Measurements from ENCODE around the gene SACM1L.

SACM1L gene

GRCh38 chr3:45773072-45773471 is 83.9 kb downstream of the SACM1L start:
- DNase-seq = no peak

GRCh38 chr3:45773714-45774449 is 84.7 kb downstream of the SACM1L start:
- no peak for DNase-seq

- DNase-seq = no peak
Measured at GRCh38 chr3:45774581-45775521, 85.7 kb downstream of the SACM1L start.

DNA sequence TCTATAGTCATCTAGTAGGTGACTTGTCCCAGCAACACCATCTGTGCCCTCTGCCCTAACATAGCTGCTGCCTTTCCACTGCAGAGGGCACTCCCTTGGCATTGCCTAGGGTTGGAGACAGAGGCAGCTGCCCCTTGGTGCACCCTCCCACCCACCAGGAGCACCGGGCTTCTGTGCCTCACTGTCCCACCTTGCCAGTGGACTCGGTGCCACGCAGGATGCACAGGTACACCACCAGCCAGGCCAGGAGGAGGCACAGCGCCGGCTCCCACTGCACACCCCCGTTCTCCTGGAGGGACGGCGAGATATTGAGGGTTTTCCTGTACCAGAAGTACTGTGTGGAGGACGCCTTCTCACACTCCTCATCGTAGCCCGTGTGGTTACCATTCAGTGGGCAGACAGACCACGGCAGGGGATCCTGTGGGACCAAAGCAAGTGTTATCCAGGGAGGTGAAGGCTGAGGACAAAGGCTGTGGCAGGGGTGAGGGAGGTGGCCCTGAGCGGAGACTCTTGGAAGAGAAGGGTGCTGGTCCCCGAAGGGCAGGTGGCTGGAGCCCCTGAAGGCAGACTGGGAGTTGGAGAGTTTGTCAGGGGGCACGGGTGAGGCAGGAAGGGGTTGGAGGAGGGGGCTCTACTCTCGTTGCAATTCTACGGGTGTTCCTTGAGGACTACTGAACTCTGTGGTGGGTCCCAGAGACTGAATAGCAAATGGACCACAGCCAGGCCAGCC is 86.5 kb downstream of the SACM1L start:
- DNase-seq = no peak

DNA sequence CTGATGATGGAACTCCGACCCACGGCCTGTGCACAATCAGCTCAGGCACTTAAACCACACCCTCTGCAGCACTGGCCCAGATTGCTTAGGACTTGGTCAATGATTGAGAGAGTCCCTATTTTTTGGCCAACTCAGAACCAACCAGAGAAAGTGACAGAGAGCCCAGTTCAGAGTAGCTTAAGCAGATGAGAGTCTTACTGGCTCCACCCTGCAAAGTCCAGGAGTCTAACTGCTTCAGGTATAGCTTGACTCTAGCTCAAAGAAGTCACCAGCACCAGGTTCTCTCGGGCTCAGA is 87.1 kb downstream of the SACM1L start:
- DNase-seq = no peak

DNA sequence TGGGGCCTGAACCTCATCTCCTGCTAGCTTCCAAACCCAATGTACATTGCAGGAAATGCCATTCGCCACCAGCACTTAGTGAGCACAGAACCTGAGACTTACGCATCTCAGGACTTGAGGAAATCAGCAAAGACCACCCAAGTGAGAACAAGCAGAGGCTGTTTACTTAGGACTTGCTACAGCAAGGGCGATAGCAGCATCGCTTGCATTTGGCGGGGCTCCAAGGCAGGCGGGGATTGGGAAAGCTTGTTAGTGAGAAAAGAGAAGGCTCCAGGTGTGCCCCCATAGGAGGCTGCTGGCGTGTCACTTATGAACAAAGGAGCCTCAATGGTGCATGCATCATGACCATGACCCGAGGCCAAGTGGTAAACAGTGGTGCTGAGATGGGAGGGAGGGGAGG is 87.4 kb downstream of the SACM1L start:
- no peak for DNase-seq

DNA sequence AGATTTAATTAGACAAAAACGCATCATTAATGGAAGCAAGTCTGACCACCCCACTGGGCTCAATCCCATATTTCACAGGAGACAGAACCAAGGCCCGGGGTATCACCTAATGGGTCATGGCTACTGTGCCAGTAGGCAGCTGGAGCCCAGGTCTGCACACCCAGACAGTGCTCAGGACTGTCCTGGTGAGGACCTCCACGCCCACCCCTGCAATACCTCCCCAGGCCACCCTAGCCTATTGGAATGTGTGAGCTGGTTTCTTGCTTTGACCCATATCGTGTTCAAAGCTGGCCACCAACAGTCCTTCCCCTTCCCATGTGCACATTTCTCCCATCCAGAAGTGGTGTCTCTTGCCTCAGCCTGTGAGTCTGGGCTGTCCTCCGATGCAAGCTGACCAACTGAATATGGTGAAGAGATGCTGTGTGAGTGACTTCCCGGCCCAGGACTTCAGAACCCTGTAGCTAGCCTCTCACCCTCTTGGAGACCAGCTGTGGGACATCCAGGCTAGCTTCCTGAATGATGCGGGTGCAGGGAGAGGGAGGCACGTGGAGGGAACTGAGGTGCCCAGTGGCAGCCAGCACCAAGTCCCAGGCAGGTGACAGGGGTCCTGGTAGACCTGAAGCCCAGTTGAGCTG is 88.0 kb downstream of the SACM1L start:
- no peak for DNase-seq

- no peak for DNase-seq
Measured at GRCh38 chr3:45777746-45778386, 88.7 kb downstream of the SACM1L start.

GRCh38 chr3:45778761-45779201 is 89.6 kb downstream of the SACM1L start:
- no peak for DNase-seq

GRCh38 chr3:45779746-45780735 is 90.8 kb downstream of the SACM1L start:
- DNase-seq = no peak

- DNase-seq = no peak
Measured at GRCh38 chr3:45781271-45781670, 92.1 kb downstream of the SACM1L start.

DNA sequence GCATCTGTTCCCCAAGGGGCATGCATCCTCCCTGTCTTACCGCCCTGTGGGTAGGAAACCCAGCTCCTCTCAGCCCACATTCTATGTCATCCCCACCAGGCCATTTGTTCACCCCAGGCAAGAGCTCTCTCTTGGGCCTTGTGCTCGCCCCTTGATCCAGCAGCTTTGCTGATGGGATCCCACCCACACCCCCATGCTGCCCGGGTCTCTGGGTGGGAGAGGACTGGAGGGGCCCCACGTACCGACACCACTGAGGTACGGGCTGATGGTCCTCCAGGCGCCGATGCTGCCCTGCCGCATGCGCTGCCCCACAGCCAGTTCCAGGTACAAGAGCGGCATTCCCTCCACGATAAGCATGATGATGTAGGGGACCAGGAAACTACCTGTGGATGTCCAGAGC is 92.6 kb downstream of the SACM1L start:
- no peak for DNase-seq

GRCh38 chr3:45782381-45782780 is 93.2 kb downstream of the SACM1L start:
- DNase-seq = no peak

GRCh38 chr3:45783667-45784066 is 94.5 kb downstream of the SACM1L start:
- no peak for DNase-seq

- no peak for DNase-seq
Measured at GRCh38 chr3:45785605-45786150, 96.5 kb downstream of the SACM1L start.

DNA sequence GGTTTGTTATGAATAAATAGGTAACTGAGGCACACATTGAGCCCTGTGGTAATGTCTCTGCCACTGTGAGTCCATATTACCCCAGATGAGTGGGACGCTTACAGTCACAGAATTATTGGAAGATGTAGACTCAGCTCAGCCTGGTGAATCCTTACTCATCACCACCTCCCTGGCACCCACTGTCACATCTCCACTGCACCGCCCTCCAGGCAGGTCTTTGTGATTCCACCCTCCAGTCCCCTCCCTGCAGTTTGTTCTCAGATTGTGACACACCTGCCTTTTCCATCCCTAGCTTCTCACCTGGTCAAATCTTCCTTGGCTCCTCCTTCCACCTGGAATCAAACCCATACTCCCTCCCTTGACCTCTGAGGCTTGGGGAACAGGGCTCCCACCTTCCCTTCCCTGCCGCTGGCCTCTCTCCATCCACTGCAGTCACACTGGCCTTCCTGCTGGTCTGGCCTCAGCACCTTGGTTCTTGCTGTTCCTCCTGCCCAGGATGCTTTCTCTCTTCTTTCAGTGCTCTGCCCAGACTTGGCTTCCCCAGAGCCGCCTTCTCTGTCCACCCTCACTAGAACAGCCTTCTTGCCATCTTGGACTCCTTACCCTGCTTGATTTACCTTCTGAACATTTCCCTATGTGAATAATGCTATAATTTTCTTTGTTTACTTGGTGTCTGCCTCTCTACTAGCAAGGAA is 97.8 kb downstream of the SACM1L start:
- no peak for DNase-seq

DNA sequence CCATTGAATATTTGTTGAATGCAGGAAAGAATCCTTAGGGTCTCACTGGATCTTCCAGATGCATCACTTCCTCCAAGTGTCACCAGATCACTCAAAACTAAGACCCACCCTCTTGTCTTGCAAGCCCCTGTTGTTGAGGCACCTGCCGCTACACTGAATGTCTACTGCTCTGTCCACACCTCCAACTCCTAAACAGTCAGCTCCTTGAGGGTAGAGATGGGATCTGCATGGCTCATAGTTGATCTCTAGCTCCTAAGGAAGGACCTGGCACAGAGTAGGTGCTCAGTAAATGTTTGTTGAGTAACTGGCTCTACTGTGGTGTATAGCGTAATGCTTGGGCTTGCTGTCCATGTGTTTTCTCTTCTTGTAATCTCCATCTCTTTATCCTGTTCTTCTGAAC is 98.4 kb downstream of the SACM1L start:
- no peak for DNase-seq

DNA sequence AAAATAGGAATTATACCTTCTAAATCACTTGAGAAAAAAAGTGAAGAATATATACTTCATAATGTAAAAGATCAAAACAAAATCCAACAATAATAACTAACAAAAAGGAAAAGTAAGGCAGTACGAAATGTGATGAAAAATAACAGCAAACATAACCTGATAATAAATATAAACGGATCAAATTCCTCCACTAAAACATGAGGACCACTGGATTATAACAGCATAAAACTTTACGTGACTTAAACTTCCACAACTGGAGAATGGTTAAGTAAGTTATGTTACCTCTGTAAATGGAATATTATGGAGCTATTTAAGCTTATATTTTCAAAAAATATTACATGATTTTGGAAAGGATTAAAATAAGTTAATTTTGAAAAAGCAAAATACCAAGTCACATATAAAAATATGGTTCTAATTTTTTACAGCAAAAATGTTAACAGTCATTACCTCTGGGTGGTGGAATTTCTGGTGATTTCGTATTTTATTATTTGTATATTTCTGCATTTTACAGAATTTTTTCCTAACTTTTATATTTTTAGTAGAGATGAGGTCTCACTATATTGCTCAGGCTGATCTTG is 100.1 kb downstream of the SACM1L start:
- DNase-seq = no peak

GRCh38 chr3:45790596-45790995 is 101.4 kb downstream of the SACM1L start:
- no peak for DNase-seq

GRCh38 chr3:45792036-45792435 is 102.8 kb downstream of the SACM1L start:
- DNase-seq = no peak
